Amygdala (tissue), 56 donors: ENCODE measurements around the gene AGBL1.
A peak's percentile ranks its signal among the peaks of the same experiment; 100 is the strongest.

Experiments
- DNase-seq, 56 donors: peaks; one replicate each; lab custom pipeline; 2025; lab: John Stamatoyannopoulos, UW

Gene AGBL1

DNA sequence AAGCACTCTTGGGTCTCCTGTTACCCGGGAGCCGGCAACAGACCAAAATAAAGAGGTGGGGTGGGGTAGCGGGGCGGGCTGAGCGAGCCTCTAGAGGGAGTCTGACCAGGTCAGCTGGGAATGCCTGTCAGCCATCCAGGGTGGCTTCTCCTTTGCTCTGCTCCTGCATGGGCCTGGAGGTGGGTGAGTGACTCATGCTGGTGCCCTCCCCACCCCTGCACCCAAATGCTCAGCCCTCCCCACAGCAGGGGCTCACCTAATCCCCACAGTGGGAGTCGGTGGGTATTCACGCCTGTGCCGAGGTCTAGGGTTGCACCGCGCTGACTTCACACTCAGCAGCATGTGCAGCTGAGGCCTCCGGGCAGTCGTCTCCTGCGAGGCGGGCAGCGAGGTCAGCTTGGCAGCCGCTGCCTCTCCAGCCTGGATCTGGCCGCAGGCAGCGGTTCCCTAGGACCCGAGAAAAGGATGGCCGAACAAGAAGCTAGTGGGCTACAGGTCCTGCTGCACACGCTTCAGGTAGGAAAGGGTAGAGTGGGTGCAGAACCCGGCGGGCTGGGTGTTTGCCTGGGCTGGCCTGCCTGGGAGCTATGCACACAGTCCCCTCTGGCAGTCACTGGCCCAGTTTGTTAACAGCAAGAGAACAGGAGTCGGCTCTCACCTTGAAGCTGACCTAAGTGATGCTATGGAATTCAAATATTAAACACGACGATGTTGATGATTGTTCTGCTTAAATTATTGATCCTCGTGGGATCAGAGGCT, at the start of gene AGBL1:
AGBL1 (plus strand) TSS at position 364 of the 759 bp plus-strand sequence.
- DNase-seq: no peak

DNA sequence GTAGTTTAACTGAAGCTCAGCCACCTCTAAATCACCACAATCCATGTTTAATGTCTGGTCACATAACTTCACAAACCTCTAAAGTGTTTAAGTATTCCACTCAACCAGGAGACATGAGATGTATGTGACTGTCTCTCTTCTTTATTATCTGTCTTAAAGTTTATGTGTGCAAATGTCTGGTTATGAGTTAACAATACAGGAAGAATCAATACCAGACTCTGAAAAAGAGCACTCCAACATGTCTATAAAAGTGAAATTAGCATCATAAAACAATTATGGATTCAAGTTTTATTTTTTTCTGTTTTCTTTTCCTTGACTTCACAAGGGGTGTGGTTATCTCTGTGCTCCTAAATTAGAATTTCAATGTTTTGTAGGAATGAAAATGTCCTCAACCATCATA, 44.8 kb upstream of the AGBL1 start:
- no peak for DNase-seq

DNA sequence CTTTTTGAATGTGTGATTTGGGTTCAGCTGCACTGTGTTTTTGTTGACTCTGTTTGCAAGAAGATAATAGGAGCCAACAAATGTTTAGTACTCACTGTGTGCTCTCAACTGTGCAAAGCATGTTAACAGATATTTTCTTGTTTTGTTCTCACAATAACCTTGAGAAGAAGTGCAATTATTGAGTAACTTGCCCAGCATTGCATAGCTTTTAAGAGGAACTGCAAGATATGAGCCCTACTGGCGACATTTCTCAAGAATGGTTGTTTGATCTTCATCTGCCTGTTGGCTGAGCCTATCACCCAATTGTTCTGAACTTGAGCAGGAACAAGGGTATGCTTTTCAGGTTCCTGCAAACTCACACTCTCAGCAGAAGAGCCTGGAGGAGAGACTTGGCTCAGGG, 43.4 kb upstream of the AGBL1 start:
- no peak for DNase-seq

DNA sequence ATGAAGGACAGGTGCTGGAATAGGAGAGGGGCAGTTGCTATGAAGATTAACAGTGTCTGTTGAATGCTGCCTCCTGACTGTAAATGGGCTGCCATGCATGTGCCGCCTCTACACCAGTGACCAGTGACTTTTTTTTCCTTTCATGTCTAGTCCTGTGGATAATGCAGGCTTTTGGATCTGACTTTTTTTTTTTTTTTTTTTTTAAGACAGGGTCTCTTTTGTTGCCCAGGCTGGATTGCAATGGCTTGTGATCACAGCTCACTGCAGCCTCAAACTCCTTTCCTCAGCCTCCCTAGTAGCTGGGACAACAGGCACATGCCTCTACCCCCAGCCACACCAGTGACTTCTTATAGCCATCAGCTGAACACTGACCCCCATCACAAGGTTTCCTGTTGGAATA, 41.2 kb upstream of the AGBL1 start:
- DNase-seq: no peak

DNA sequence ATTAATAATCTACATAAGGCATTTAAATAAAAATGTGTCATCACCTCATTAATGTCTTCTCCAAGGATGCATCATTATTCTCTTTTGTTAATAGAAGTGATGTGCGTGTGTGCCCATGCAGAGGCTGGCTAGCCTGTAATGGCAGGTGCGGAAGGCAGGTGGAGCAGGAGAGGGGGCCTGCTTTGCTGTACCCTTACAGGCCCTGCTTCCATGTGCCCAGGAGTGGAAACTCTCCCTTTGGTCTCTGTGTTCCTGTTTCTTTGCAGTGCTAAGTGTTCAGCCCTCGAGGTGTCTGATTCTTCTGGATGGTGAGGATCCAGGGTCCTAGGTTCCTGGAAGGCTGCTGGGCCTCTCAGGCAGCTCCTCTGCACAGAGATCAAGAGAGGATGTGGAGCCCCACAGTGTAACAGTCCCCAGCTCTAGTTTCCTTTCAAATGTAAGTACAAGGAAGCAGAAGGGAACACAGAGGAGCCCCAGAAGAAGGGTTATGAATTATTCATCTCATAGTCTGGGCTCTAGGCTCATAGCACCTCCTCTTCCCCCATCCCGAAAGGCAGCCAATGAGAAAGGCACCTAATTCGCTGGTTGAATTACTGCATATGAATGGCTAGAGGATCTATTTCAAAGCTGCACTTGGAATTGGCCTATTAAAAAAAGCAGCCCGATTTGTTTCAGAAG, 39.2 kb upstream of the AGBL1 start:
- peak in 30 of 56 donors; percentile 0 to 74 (median 12) for DNase-seq

DNA sequence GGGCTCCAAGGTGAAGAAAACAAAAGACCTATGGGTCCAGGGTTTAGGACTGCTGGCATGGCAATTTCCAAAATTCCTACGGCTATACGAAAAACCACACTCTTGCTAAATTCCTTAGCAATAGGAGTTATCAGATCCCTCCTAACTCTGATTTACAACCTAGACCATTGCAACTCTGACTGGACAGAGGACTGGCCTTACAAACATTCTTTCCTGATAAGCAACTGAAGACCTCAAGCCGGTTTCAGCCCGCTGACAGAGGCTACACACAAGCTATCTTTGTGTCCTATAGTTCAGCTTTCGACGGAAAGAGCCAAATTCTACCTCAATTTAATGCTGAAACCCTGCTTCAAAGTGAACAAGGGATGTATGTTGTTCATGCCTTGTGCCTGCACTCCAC, 38.3 kb upstream of the AGBL1 start:
- no peak for DNase-seq

DNA sequence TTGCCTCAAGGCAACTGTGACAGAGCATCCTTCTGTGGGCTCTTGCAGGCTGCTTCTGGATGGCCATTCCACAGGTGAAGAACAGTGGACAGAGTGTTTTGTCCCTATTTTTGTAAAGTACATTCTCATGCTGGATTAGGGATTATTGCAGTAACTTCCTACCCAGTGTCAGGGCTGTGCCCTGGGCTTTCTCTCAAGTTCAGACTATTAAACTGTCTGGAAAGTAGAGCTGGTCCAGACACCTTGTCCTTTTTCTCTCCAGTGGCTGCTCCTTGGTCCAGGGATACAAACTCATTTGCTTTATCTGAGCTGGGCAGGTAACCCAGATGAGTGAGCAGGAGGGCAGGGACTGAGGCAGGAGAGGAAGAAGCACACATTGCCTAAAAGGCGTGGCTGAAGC, 37.4 kb upstream of the AGBL1 start:
- no peak for DNase-seq

DNA sequence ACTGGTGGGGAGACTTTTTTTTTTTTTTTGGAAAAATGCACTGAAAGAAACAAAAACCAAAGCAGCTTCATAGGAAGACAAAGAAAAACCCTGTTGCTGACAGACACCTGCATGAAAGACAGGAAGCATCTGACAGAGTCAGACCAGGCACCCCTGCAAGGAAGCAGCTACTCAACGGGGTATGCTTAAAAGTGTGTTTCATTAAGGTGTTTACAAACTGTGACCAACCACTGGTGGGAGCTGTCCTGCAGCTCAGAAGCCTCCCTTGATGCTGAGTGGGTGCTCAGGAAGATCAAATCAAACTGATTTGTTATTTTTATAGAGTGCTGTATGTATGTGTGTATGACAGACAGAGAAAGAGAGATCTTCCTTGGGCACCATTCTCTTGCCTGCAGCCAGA, 34.7 kb upstream of the AGBL1 start:
- DNase-seq: no peak

DNA sequence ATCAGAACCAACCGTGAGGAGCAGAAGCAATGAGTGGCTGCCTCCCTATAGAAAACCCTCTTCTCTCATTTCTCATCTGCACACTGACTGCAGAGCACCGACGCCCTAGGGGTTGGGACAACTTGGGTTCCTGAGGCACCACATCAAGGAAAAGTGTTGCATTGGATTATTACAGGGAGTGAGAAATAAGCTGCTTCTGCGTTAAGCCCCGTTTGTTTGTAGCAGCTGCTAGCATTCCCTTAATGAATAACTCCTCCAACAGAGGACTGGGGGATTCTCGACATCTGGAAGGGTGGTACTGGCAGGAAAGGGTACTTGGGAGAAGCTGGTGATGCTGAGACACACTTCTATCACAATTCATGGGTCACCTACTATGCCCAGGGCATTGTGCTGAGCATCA, 25.3 kb upstream of the AGBL1 start:
- no peak for DNase-seq

DNA sequence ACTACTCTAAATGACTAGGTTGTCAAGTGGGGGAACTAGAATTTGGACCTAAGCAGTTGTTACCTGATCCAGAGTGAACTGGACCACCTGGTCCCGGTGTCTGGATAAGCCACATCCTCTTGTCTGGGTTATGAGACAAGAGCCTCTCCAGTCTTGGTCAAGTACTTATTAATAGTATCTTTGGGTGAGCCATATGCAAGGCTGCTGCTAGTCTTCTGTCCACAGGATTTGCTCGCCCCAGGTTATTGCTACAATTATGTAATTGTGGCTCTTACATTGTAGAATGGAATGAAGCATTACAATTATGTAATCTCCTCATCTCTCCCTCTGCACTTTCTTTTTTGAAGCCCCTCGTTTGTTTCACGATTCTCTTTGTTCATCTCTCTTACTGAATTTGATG, 24.0 kb upstream of the AGBL1 start:
- DNase-seq: no peak

DNA sequence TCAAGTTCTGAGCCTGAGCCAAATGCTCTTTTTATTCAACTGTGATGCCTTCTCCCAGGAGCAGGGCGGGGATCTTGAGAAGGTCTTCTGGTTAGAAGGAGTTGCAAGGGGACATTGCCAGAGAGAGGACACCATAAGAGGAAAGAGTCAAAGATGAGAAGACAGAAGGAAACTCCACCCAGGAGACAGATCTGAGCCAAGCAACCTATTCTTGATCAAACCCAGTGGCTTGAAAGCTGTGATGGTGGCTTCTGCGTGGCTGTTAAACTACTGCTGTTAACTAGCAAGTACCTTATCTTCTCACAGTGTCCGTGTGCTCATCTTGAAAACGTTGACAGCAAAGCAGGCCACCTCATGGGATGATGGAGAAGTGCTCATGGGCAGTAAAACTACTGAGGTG, 19.8 kb upstream of the AGBL1 start:
- no peak for DNase-seq

DNA sequence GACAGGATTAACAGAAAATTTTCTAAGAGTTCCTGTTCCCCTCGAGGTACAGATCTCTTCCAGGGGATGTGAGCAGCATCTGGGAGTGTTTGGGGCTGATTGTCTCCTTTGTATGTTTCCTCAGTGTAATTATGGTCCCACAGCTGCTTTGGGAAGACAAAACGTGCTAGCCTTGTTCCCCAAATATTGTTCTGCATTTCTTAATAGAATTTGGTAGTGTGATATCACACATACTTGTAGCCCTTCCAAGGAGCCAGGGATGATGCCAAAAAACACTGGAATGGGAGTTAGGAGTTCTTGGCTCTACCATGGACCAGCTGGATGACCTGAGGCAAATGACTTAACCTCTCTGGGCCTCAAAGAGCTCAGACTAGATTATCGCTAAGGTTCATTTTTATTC, 19.0 kb upstream of the AGBL1 start:
- no peak for DNase-seq

DNA sequence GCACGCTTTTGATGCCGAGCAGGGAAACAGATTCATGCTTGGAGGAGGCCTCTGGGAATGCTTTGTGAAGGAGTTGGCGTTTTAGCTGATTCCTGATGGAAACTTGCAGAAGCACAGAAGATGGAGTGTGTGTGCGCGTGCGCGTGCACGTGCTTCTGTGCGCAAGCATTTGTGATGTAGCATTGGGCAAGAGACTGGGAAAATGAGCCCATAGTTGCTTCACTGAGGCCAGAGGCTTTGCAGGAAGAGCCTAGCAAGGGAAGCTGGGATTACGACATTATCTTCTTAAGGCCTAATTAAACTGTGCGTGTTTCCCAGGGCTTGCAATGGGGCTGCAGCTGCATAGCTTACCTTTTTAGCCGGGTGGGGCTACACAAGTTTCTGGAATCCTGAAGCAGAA, 18.1 kb upstream of the AGBL1 start:
- no peak for DNase-seq

DNA sequence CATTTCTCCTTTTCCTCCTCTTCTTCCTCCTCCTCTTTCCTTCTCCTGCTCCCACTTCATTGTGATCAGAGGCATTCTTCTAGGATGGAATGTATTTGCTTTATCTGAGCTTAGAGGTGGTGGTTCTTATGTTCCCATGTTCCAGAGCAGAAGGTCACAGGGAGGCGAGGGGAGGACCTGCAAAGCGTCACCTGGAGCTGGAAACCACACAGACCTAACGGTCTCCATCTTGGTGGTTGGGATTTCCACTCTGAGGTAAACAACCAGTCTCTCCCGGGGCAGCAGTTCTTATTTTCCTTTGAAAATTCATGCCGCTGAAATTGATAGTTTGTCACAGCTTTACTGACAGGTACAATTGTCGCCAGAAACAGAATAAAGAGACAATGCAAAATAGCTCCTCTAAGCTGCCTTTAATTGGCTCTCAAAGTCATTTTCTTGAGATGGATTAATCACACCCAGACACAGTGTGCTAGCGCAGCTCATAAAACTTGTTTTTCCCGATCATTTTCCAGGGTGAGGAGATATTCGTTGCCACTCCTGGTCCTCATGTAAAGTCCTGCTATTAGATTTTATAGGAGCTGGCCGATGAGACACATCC, 16.9 kb upstream of the AGBL1 start:
- no peak for DNase-seq

DNA sequence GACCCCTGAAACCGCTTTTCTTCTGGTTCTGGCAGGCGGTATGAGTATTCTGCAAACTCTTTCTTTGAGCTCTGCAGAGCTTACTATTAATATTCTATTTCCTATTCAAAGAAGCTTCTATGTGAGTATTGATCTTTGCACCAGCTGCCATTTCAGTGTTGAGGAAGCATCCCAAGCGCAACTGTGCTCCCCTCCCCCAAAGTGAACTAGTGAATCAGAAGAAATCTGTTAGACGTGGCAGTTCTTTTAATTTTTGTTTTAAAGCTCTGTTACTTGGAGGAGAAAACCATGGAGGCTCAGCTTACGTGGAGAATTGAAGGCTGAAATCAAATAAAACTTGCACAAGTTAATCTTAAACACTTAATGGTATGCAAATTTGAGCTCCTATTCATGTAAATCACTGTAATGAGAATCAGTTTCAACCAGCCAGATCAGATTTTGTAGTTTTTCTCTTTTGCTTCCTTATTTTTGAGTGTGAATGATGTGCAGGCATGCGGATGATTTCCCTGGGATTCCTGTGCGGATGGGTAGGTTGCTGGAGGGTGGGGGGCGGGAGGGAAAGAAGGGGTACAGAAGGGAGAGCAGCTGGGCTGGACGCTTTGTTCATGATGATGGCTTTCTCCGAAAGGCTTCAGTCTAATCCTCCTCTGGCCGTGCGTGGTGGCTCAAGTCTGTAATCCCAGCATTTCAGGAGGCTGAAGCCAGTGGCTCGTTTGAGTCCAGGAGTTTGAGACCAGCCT, 16.1 kb upstream of the AGBL1 start:
- no peak for DNase-seq

DNA sequence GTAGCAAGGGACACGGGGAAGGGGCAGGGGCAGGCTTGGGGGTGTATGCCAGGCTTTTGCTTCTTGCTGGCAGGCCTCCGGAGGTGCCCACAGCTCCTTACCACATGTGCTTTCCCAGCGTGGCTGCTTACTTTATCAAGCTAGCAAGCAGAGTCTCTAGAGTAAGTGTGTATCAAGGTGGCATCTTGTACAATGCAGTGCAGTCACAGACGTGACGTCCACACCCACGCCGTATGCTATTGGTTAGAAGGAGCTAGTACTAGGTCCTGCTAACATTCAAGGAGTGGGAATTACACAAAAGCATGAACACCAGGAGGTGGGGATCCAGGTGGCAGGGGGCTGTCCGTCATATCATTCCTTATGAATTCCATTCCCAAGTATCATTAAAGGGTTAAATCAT, 15.3 kb upstream of the AGBL1 start:
- DNase-seq: no peak

DNA sequence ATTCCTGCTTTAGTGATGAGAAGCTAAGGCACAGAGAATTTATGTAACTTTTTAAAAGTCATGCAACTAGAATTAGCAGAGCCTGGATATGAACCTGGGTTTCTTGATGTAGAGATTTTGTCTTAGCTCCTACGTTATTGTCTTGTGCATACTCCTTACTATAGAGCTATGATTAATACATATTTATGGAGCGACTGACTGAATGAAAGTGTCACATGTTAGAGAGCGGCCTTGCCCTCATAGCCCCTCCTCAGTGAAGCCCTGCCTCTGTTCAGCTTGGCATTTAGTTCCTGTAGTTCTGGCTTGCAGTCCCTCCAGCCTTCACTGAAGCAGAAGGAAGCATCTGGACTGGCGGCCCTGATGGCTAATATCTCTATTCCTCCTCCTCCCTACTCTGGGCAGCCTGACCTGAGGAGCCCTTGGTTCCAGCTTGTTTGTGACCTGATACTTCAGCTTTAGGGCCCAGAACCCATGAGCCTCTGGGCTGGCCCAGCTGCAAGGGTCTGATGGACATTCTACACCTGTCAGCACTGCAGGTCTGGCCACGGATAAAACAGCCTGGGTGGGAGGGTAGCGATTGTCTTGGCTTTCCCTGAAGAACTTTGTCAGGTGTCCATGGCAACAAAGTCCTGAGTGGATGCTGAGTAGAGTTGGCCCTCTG, 13.4 kb upstream of the AGBL1 start:
- no peak for DNase-seq

DNA sequence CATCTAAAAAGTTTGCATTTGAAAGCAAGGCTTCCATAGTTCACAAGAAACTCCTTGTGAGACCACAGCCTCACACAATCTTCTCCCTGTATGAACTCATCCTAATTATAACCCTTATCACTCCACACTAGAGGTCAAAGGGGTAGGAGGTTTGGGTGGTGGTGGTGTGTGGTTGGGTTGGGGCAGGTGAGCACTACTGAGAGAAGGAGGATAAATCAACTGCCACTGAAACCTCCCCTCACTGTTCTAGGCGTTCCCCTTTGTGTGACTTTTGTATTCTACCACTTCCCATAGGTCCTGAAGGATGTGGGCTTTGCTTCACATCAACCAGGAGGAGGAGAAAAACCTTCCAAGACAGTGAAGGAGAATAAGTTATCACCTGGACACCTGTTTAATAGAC, 6.4 kb upstream of the AGBL1 start:
- DNase-seq: no peak

DNA sequence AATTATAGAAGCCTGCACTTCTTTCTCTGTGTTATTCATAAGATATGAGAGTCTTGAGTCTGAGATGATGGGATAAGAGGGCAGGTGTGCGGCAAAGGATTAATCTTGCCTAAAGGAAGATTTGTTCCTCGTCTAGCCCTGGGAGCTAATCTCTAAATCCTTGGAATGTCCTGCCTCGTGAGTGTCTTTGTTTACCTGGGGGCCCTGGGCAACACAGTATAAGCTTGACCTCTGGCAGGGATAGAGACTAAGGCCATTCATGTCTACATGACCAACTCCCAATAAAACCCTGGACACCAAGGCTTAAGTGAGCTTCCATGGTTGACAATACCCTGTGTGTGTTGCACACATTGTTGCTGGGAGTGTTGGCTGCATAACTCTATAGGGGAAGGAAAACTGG, 3.2 kb upstream of the AGBL1 start:
- no peak for DNase-seq

DNA sequence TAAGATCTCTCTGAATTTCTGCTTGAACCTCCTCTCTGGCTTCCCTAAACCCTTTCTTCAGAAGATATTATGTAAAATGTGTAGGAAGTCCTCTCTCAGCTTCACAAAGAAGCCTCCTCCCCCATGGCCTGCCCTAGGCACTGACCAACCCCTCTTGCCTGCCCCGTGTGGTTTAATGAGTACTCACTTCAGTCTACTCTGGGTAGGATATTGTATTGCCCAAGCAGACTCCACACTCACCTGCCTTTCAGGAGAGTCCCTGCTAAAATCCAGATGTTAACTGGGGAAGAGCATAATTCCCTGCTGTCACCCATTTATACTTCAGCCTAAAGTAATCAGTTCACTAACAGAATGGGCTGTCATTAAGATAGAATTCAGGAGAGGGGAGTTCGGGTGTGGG, 2.6 kb upstream of the AGBL1 start:
- no peak for DNase-seq

DNA sequence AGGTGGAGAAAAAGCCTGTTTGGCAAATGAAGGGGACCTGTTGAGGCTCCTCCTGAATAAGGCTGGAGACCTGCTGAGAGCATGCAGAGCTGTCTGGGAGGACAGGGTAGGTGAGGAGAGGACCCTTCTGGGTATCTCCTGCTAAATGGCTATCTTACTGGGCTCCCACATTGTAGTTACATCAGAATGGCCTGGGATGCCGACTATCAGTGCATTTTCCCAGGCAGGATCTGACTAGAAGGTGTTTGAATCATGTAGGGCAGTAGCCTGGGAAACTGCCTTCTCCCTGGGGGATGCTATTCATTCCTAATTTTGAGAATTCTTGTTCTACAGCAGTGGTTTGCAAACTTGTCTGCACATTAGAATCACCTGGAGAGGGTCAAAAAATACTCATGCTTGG, 631 bp downstream of the AGBL1 start:
- DNase-seq: no peak
